GM21786 (cell line): ENCODE results near the gene TAS1R3.
A peak's percentile ranks its signal among the peaks of the same experiment; 100 is the strongest.

Experiments
- ATAC-seq: cut with Tn5 transposase; IDR thresholded peaks from one replicate; pipeline ENCODE4 v1.9.1; 2021; ENCODE audit not compliant: unreplicated experiment

The TAS1R3 gene

DNA sequence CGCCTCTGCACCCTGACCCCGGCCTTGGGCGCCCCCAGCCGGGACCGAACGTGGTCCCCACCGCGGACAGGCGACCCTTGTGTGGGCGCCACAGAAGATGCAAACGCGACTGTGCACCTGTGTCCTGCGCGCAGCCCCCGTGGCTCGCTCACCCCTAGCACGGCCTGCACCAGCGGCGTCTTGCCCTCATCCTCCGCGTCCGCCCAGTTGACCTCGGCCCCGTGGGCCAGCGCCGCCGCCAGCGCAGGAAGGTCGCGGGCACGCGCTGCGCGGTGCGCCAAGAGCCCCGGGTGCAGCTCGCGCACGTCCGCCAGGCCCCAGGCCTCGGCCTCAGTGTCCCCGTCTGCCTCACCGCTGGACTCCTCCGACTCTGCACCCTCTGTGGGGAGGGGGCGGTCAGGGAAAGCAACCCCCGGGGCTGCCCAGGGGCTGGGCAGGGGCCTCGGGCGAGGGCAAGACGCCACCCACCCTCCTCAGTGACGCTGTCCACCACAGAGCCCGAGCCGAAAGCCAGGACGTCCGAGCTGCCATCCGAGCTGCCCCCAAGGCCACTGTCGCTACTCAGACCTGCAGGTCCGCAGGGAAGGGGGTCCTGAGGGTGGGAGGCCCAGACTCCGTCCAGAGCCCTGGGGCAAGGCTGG, 36.7 kb upstream of the TAS1R3 start:
- no peak for ATAC-seq

DNA sequence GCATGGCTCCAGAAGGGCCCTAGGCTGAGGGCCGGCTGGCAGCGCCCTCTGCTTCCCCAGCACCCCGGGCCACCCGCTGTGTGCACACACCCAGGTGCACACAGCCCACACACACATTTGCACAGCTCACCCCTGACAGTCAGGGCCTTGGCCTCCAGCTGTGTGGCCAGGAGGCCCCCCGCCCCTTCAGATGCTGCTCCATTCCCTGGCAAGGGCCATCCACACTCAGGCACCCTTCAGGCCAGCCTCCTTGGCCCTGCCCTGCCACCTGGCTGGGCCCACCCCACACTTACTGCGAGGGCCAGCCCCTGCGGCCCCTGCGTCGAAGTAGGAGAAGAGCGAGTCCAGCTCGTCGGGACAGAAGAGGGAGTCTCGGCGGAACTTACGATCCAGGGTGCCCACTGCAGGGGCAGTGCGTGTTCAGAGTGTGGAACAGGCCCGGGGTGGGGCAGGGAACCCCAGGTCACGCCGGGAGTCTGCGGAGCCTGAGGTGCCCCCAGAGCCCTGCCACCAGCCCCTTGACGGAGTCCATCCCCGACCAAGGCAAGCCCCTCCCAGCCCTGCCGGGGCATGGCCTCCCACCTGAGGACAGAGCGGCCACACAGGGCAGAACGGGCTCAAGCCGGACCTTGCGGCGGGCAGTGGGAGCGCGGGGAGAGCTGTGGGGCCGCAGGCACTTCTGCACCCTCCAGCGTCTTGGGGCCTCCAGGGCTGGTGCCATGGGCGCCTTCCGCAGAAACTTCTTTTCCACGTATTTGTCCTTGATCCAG, 35.7 kb upstream of the TAS1R3 start:
- no peak for ATAC-seq

DNA sequence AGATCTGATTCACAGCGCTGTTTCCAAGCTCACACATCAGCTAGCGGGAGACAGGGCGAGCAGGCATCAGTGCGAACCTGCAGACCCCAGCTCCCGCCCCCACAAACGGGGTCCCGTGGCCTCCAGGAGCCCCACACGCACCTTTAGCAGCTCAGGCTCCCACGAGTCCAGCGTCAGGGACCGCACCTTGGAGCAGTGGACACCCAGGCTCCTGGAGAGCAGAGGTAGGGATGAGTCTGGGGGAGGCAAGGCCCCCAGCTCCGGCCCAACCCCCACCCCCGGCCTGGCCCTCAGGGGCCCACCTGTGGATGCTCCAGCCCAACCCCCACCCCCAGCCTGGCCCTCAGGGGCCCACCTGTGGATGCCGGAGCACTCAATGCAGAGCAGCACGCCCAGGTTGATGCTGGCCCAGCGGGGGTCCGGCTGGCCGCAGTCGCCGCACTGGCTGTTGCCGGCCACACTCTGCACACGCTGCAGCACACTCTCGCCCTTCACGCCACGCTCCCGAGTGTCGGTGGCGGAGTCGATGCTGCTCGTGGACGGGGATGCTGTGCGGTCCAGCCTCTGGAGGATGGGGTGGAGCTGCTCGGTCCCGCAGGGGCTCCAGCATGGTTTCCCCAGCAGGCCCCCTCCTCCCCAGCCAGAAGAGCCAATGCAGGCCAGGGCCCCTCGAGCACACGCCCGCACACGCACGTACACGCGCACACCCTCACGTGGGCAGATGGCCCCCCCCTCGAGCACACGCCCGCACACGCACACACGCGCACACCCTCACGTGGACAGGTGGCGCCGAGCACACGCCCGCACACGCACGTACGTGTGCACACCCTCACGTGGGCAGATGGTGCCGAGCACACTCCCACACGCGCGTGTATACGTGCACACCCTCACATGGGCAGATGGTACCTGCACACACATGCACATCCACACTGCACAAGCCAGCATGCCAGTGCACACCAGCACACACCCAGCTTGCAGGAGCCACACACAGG, 34.7 kb upstream of the TAS1R3 start:
- ATAC-seq, result no peak

DNA sequence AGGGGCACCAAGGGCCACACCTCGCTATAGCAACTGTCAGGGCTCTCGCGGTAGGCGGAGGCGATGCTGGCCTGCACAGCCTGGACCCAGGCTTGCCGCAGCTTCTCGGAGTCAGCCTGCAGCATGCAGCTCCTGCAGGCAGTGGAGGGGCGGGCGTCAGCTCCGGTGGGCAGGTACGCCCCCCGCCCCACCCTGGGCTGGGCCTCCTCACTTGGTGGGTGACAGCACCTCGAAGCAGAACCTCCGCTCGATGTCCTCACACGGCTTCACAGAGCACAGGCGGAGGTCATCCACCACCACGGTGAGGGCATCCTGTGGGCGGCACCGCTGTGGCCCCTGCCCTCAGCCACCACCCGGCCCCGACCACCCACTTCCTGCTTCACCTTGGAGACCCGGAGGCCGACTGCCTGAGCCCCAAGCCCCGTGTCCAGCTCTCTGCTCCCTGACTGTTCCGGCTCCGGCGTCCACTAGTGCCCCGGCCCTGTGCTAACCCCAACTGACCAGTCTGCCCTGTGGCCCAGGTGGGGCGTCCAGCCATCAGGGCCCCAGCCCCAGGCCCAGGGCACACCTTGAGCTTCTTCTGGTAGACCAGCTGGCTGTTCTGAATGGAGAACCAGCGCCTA, 33.2 kb upstream of the TAS1R3 start:
- no peak for ATAC-seq

DNA sequence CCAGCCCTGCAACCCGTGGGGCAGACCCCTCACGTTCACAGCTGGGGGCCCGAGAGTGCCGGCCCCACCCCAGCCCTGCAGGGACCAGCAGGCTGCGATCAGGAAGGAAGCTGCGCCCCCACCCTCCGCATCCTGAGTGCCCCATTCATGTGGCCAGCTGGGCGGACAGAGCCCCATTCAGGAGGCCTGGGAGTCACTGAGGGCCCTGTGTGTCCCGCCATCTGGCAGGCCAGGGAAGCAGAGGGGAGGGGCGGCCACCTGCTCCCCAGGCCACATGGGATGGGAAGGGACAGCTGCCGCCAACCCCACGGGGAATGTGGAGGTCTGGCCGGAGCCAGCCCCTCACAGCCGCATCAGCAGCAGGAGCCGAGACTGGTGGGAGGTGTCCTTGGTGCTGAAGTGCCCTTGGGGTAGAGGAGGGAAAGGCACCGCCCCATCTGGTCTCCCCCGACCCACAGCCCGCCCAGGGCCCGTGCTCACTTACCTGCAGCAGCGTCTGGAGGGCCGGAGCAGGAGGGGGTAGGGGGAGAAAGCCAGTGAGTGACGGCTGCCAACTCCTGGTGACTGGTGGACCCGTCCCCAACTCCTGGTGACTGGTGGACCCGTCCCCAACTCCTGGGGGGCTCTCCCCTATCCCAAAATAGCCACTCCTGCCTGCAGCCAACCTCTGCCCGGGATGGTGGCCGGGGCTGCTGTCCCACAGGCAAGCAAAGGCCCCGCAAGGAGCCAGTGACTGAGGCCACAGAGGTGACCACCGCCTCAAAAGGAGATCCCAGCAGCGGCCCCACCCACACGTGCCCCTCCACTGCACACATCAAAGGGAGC, 32.0 kb upstream of the TAS1R3 start:
- no peak for ATAC-seq

DNA sequence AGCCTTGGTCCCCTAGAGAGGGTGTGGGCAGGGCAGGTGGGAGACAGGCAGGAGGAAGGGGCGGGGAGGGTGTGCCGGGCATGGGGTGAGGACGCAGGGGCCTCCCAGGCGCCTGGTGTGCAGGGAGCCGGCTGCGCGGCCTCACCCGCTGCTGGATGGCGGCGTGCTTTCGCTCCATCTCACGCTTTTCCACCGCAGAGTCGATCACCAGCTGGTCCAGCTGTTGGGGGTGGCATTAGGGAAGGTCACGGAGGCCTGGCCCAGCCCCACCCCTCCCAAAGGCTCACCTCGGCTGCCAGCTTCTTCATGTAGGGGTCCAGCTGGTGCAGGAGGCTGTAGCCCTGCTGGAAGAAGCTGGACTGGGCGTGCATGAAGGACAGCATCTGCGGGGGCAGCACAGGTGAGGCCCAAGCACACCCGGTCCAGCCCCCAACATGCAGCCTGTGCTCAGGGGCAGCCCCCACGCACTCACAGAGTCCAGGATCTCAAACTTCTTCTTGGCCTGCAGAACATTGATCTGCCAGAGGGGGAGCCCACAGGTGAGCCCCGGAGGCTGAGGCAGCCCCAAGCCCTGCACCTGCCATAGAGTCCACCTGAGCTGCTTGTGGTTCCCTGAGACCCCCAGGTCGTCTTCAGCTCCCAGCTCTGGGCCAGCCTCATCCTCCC, 31.3 kb upstream of the TAS1R3 start:
- ATAC-seq, result no peak

DNA sequence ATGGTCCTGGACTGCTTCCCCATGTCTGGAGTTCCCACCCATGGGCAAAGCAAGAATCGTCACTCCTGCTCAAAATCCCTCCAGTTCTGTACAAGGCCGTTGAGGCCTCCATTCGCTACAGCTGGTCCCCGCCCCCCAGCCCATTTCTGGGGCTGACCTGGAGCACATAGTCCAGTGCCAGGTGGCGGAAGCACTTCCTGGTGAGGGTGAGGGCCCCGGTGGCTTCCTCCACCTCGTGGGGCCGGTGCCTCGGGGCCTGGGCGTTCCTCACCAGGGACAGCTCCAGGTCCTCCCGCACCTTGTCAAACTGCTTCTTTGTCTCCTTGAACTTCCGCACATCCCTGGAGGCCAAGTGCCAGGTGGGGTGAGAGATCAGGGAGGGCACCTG, 30.7 kb upstream of the TAS1R3 start:
- ATAC-seq, result no peak

DNA sequence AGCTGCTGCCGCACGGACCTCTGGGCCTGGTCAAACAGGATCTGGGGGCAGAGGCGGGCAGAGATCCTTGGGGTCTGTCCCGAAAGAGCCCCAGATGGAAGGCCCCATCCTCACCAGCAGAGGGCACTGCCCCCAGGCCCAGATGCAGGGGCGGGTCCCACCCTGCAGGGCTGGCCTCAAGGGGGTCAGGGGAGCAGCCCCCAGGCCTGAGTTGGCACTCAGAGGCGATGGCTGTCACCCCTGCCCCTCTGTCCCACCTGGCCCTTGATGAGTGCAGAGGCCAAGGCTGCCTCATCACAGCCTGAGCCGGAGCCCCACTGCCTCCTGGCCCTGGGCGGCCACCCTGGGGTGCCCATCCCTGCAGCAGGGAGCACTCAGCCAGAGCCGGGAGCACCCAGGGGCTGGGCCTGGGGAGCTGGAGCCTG, 29.1 kb upstream of the TAS1R3 start:
- no peak for ATAC-seq

DNA sequence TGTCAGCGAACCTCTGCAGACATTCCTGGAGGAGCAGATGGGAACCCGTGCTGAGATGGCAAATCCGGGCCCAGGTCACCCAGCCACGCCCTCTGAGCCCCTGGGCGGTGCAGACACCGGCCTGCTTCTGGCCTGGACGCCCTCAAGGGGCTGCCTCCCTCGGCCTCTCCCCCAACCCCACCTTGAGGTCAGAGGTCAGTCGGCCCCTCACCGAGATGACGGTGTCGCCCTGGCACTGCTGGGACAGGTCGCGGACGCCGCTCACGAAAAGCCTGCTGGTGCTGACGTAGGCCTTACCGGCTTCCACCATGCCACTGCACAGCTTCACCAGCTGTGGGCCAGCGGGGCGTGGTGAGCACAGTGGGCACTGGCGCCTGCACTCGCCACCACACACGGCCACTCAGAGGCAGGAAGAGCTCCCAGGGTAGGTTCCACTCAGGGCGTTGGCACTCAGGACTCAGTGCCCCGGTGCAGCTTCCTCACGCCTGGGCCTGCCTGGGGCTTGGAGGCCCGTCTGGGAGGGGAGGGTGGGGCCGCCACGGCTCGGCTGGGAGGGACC, 28.1 kb upstream of the TAS1R3 start:
- ATAC-seq, result no peak

DNA sequence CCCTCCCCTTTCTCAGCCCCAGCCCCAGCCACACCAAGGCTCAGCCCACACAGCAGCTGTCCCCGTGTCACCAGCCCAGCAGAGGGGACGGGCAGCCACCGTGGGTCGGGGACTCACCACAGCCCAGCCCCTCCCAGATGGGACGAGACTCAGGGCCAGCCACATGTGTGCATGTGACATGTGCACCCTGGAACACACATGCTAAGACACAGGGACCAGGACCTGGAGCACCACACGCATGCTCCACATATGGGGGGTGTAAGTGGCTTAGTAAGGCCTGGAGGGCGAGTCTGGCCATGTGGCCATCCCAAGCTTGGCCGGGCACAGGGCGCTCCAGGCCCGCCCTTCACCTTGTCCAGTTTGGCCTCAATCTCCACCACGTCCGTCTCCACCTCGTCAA, 27.3 kb upstream of the TAS1R3 start:
- ATAC-seq, result no peak

DNA sequence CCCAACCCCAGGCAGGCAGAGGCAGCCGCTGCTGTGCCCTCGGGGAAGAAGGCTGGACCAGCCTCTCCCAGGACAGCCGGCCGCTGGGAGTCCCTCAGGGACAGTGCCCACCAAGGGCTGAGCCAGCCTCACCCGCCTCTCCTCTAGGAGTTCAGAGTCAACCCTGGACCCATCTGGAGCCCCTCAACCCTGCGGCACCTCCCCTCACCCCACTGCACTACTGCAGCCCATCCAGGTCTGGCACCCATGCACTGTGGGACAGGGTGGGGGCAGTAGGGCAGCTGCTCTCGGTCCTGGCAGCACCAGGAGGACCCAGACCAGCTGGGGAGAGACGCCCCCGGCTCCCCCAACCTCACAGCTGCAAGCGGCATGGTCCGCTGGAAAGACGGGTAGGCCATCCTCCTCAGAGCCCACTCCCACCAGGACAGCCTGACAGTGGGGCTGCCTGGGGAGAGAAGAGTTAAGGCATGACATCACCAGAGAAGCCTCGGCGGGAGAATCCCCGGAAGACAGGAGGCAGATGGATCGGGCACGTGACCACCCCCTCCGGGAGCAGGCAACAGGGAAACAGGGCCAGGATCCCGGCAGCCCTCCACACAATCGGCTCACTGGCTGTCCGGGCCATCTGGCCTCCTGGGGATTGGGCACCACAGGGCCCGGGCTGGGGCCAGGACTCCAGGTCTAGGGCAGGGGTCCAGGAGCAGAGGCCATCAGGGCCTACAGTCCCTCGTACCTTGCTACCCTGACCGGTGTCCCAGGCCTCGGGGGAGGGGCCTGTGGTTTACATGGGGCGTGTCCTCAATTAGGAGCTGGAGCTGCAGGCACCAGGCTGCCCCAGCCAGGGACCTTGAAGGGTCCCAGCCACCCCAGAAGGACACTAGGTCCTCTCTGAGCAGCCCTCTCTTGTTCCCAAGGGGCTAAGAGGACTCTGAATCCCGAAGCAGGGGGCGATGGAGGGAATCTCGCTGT, 26.5 kb upstream of the TAS1R3 start:
- no peak for ATAC-seq

DNA sequence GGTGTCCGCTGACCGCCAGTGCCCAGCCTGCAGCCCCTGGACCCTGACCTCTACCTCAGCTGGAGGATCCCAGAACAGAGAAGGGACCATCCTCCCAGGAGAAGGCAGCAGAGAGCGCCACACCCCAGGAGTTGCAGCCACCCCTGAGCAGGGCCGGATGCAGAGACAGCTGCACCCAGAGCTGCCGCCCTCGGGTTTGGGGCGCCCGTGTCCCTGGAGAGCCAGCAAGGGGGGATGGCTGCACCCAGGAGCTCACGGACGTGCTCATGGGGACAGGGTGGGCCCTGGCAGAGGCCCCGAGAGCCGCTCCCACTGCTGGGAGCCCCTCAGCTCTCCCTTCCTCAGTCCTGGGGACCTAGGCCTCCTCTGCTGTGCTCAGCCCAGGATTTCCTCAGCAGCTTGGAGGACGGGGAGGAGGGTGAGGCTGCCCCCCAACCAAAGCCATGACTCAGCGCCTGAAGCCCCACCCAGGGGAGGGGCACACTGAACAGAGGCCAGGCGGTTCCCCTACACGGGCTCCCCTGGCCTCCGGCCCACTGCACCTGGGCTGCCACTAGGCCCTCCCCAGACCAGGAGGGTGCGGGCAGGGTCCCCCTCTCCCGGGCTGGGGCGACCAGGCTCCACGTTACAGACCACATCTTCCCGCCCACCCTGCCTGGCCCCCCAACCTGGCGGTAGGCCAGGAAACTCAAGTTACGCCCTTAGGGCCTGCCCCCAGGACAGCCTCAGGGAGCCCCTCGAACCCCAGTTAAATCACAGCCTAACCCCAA, 25.6 kb upstream of the TAS1R3 start:
- no peak for ATAC-seq

DNA sequence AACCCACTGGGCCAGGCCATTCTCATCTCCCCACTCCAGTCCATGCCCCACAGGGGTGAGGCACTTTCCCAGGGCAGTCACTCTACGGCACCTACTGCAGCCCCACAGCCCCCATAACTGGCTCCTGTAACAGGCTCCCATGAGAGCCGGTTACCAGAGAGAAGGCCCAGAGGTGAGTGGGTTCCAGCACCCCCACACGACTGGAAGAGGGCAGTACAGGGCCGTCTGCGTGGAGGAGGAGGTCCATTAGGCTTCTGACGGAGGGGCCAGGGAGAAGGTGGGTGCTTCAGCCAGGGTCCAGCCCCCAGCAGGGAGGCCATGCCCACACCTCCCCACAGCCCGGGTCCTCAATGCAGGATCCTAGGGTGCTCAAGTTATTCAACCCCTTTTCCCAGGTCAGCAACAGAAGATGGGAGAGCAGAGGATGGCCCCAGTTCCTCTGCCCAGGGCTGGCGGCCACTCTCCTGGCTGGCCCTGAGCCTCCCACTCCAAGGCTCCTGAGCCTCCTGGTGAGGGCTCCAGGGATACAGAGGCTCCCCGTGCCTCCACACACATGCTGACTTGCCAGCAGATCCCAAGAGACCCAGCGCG, 24.9 kb upstream of the TAS1R3 start:
- no peak for ATAC-seq

DNA sequence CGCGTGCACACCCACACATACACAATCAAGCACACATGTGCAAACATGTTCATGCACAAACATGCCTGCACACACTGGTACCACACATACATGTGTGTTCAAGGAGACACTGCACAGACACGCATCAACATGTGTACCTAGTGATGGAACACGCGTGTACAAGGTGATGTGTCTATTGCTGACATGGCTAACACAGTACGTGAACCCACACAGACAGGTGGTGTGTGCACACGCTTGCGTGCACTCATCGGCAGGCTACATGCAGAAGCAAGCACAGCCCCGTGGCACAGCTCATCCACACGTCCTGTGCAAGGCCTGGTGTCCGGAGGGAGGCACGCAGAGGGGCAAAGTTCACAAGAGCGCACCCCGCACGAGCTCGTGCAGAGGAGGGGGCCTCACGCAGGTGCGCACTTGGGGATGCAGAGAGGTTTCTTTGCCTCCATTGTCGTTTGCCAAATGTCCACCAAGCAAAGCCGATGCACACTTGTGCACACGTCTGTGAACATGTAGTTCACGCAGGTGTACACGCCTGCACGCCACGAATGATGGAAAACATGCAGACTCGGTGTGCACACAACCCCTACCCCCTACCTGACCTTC, 24.3 kb upstream of the TAS1R3 start:
- ATAC-seq, result no peak

DNA sequence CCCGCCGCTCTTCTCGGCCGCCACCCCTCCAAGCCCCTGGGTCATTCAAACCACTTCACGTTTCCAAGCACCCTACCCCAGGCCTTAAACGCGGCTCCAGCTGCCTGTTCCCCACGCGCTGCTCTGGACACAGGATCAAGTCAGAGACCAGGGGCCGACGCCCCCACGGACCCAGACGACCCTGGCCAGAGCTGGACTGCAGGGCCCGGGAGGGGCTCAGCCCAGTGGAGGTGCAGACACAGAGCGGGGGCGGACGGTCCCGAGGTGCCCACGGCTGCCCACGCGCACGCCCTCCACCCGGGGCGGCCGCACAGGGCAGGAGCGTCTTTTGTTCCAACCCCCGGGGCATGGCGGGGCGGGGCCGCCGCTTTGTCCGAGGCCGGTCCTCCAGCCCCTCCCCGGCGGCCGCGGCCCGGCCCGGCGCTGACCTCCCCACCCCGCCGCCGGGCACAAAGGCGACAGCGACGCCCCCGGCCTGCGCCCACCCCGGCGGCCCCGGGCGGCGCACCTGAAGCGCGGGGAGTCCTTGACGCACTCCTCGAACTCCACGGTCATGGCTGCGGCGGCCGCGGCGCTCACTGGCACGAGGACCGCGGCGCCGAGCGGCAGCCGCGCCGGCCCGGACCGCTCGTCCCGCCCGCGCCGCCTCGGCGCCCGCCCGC, 23.7 kb upstream of the TAS1R3 start:
- ATAC-seq, result peak; percentile 0
